Lung (tissue), 12 donors: ENCODE data around the gene ZDHHC20. TPM values are rescaled to one million over a fixed set of nuclear protein-coding genes. Genes with fewer than 3 reads are reported as not detected.

Source experiments
- ATAC-seq: fragments of 200-7000 bp; cut with Tn5 transposase; one replicate; pipeline ENCODE4 v1.9.1; 2020; ENCODE audit warnings: moderate number of reproducible peaks; ENCODE audit not compliant: insufficient read depth, low FRiP score
- DNase-seq, 3 donors: peaks; one replicate each; pipeline ENCODE4 v3.0.0-alpha.2; 2013 to 2017
- H3K27ac ChIP-seq, 2 donors: one replicate each; pipeline ENCODE4 v1.5.1; 2013; ENCODE audit warnings: mild to moderate bottlenecking in 2 of 2, moderate library complexity in 2 of 2, control low read depth in 1 of 2, inconsistent platforms in 1 of 2, low read depth in 1 of 2, low read length in 1 of 2
- H3K27me3 ChIP-seq, 3 donors: one replicate each; pipeline ENCODE4 v1.5.1; 2013; ENCODE audit warnings: low read length in 2 of 3; ENCODE audit not compliant: control insufficient read depth in 3 of 3, insufficient read depth in 3 of 3
- H3K36me3 ChIP-seq, 4 donors: one replicate each; pipeline ENCODE4 v1.5.1; 2013; ENCODE audit warnings: low read length in 4 of 4, mild to moderate bottlenecking in 1 of 4, moderate library complexity in 1 of 4; ENCODE audit not compliant: control insufficient read depth in 4 of 4, insufficient read depth in 4 of 4
- H3K4me1 ChIP-seq, 5 donors: one replicate each; pipeline ENCODE4 v1.5.1; 2013; ENCODE audit warnings: low read length in 5 of 5, mild to moderate bottlenecking in 2 of 5, moderate library complexity in 1 of 5; ENCODE audit not compliant: control insufficient read depth in 5 of 5, insufficient read depth in 5 of 5
- H3K4me3 ChIP-seq: one replicate; pipeline ENCODE4 v1.5.1; 2013; ENCODE audit warnings: mild to moderate bottlenecking, control low read depth, moderate library complexity
- H3K9ac ChIP-seq, 2 donors: one replicate each; pipeline ENCODE4 v1.5.1; 2013; ENCODE audit warnings: low read length in 2 of 2, control low read depth in 1 of 2; ENCODE audit not compliant: insufficient read depth in 1 of 2
- H3K9me3 ChIP-seq, 4 donors: one replicate each; pipeline ENCODE4 v1.5.1; 2013; ENCODE audit warnings: low read length in 3 of 4, mild to moderate bottlenecking in 1 of 4, moderate library complexity in 1 of 4; ENCODE audit not compliant: control insufficient read depth in 4 of 4, insufficient read depth in 3 of 4
- CTCF ChIP-seq: IDR thresholded peaks from 2 replicates; pipeline ENCODE4 v1.5.1; 2012; ENCODE audit warnings: mild to moderate bottlenecking; ENCODE audit errors: control extremely low read depth, extremely low read depth
- WGBS, 2 donors: extraction: QIAGEN DNeasy Blood & Tissue Kit; methylation state at CpG; one replicate each; pipeline ENCODE4 v1.1.7; 2013; 5-methylcytosine and 5-hydroxymethylcytosine counted together
- polyA plus RNA-seq, 2 donors: library from polyadenylated mRNA; stranded (reverse); fragments of 200-250 nt; gene quantifications; one replicate each; pipeline ENCODE4 v1.2.1, GENCODE V29; 2013
- total RNA-seq, 2 donors: library from RNA; depleted of rRNA in 1 of 2; stranded (reverse); fragments of >200 nt in 1 of 2; gene quantifications; one replicate each; pipeline ENCODE4 v1.2.1, GENCODE V29; 2014 to 2021
- donor health status: control.
- donor health status: control.
- donor health status: Bipolar disorder and iron deficiency.
- donor health status: healthy.
- donor health status: DM: yes; HTN: yes; CAD: no.

Gene ZDHHC20
- total and polyA plus RNA-seq, 4 donors: 22.8 to 153 (median 47.0) TPM

- no peak overlapping the region for H3K4me3 ChIP-seq
- H3K36me3 ChIP-seq: peaks cover 0 to 8% (median 3%) of the 10 kb centered on the region in 4 donors
- no peaks in the 10 kb centered on the region for H3K27me3 ChIP-seq
- no peak overlapping the region for H3K27ac ChIP-seq
- ATAC-seq: no peak
- DNase-seq: peak in 2 of 3 donors; percentile 46 to 64
- WGBS, 2 donors: 62 to 77% methylated on average over 7 of the region's 7 CpGs
- H3K4me1 ChIP-seq: peaks cover 0 to 4% (median 0%) of the 10 kb centered on the region in 5 donors
- H3K9me3 ChIP-seq: no peaks in the 10 kb centered on the region
- TF ChIP-seq CTCF: no peak
- no peak overlapping the region for H3K9ac ChIP-seq
Observed at GRCh38 chr13:21371011-21371410, 88.1 kb downstream of the ZDHHC20 start.

- H3K27ac ChIP-seq: no peak overlapping the region
Observed at GRCh38 chr13:21365574-21365973, 93.5 kb downstream of the ZDHHC20 start.

GRCh38 chr13:21364916-21365315 is 94.2 kb downstream of the ZDHHC20 start:
- H3K4me1 ChIP-seq: peaks cover 0 to 3% (median 0%) of the 10 kb centered on the region in 5 donors
- H3K9me3 ChIP-seq: peaks cover 0 to 3% (median under 1%) of the 10 kb centered on the region in 4 donors
- H3K4me3 ChIP-seq: no peak overlapping the region
- no peaks in the 10 kb centered on the region for H3K27me3 ChIP-seq
- 89 to 92% methylated on average over 4 of the region's 4 CpGs for WGBS, 2 donors
- DNase-seq (no peak), ATAC-seq (no peak)
- no peak overlapping the region for H3K27ac ChIP-seq
- no peak for TF ChIP-seq CTCF
- H3K9ac ChIP-seq: no peak overlapping the region
- no peaks in the 10 kb centered on the region for H3K36me3 ChIP-seq

More at GRCh38 chr13:21365574-21365973, 93.5 kb downstream of the ZDHHC20 start:
- Histone ChIP-seq H3K27me3 (no peaks in the 10 kb centered on the region), H3K36me3 (no peaks in the 10 kb centered on the region), H3K4me1 (peaks cover 0 to 3% (median 0%) of the 10 kb centered on the region in 5 donors), H3K9ac (no peak overlapping the region), H3K4me3 (no peak overlapping the region), H3K9me3 (peaks cover 0 to 3% (median under 1%) of the 10 kb centered on the region in 4 donors)
- DNase-seq (no peak), ATAC-seq (no peak)
- no peak for TF ChIP-seq CTCF
- WGBS, 2 donors: 71 to 76% methylated on average over 4 of the region's 4 CpGs

GRCh38 chr13:21364357-21364756 is 94.7 kb downstream of the ZDHHC20 start:
- ATAC-seq: no peak
- H3K9me3 ChIP-seq: peaks cover 0 to 4% (median 2%) of the 10 kb centered on the region in 4 donors
- no peak overlapping the region for H3K4me3 ChIP-seq
- H3K4me1 ChIP-seq: peaks cover 0 to 3% (median 0%) of the 10 kb centered on the region in 5 donors
- no peak for DNase-seq
- H3K9ac ChIP-seq: no peak overlapping the region
- WGBS, 2 donors: 91 to 93% methylated on average over 7 of the region's 7 CpGs
- no peaks in the 10 kb centered on the region for H3K27me3 ChIP-seq
- H3K27ac ChIP-seq: no peak overlapping the region
- H3K36me3 ChIP-seq: no peaks in the 10 kb centered on the region
- TF ChIP-seq CTCF: no peak
